Liver (tissue), 9 donors: ENCODE measurements around the gene TRUB1. TPM values are rescaled to one million over a fixed set of nuclear protein-coding genes. Genes with fewer than 3 reads are reported as not detected.

ENCODE experiments used
- DNase-seq: peaks from one replicate; pipeline ENCODE4 v3.0.0-alpha.2; 2017; ENCODE audit warnings: low spot score
- H3K27ac ChIP-seq, 2 donors: one replicate each; pipeline ENCODE4 v1.7.0; 2013; ENCODE audit warnings: inconsistent platforms in 2 of 2, low read length in 2 of 2, control low read depth in 1 of 2, low read depth in 1 of 2, mild to moderate bottlenecking in 1 of 2
- H3K27me3 ChIP-seq, 4 donors: one replicate each; pipeline versions ENCODE4 v1.6.1 to v1.7.0; 2013; ENCODE audit warnings: low read length in 3 of 4, inconsistent platforms in 1 of 4, mild to moderate bottlenecking in 1 of 4, moderate library complexity in 1 of 4; ENCODE audit not compliant: control insufficient read depth in 4 of 4, insufficient read depth in 4 of 4
- H3K36me3 ChIP-seq, 4 donors: one replicate each; pipeline versions ENCODE4 v1.6.1 to v1.7.0; 2013; ENCODE audit warnings: low read length in 3 of 4, mild to moderate bottlenecking in 3 of 4, low read depth in 1 of 4, moderate library complexity in 1 of 4; ENCODE audit not compliant: control insufficient read depth in 4 of 4, insufficient read depth in 3 of 4
- H3K4me1 ChIP-seq, 4 donors: one replicate each; pipeline versions ENCODE4 v1.6.1 to v1.7.0; 2013; ENCODE audit warnings: low read length in 3 of 4, mild to moderate bottlenecking in 3 of 4, moderate library complexity in 1 of 4; ENCODE audit not compliant: control insufficient read depth in 4 of 4, insufficient read depth in 4 of 4
- H3K4me3 ChIP-seq, 3 donors: one replicate each; pipeline versions ENCODE4 v1.6.1 to v1.7.0; 2013; ENCODE audit warnings: low read length in 3 of 3, control low read depth in 1 of 3, low read depth in 1 of 3, mild to moderate bottlenecking in 1 of 3
- H3K9ac ChIP-seq, 2 donors: one replicate each; pipeline ENCODE4 v1.7.0; 2013; ENCODE audit warnings: low read length in 2 of 2, mild to moderate bottlenecking in 2 of 2, moderate library complexity in 2 of 2, control low read depth in 1 of 2, low read depth in 1 of 2
- H3K9me3 ChIP-seq, 4 donors: one replicate each; pipeline versions ENCODE4 v1.6.1 to v1.7.0; 2013; ENCODE audit warnings: low read length in 3 of 4; ENCODE audit not compliant: control insufficient read depth in 4 of 4
- ATF3 ChIP-seq: IDR thresholded peaks from 2 replicates; pipeline ENCODE4 v1.6.1; 2016; ENCODE audit warnings: antibody characterized with exemption
- CTCF ChIP-seq: fragments of 150-350 bp; IDR thresholded peaks from 2 replicates; pipeline ENCODE4 v1.5.1; 2017; ENCODE audit warnings: improper control_type of control experiment, low read depth, low read length; ENCODE audit not compliant: missing input control
- EGR1 ChIP-seq, 2 donors: IDR thresholded peaks; 2 replicates each; pipeline ENCODE4 v1.6.1; 2016 to 2018; ENCODE audit warnings: antibody characterized with exemption in 2 of 2, low read depth in 2 of 2
- FOXA1 ChIP-seq: IDR thresholded peaks from 2 replicates; pipeline ENCODE4 v1.6.1; 2016; ENCODE audit warnings: antibody characterized with exemption
- FOXA2 ChIP-seq: IDR thresholded peaks from 2 replicates; pipeline ENCODE4 v1.6.1; 2016; ENCODE audit warnings: antibody characterized with exemption
- GABPA ChIP-seq, 2 donors: IDR thresholded peaks in 1 of 2; conservative IDR thresholded peaks in 1 of 2; 2 replicates each; pipeline ENCODE4 v1.6.1; 2016; ENCODE audit warnings: antibody characterized with exemption in 2 of 2, mild to moderate bottlenecking in 1 of 2, moderate library complexity in 1 of 2
- HNF4A ChIP-seq, 2 donors: conservative IDR thresholded peaks; 2 replicates each; pipeline ENCODE4 v1.6.1; 2016; ENCODE audit warnings: antibody characterized with exemption in 2 of 2, mild to moderate bottlenecking in 2 of 2
- HNF4G ChIP-seq: IDR thresholded peaks from 2 replicates; pipeline ENCODE4 v1.6.1; 2016; ENCODE audit warnings: antibody characterized with exemption
- JUND ChIP-seq, 2 donors: IDR thresholded peaks; 2 replicates each; pipeline ENCODE4 v1.6.1; 2016; ENCODE audit warnings: antibody characterized with exemption in 2 of 2
- MAX ChIP-seq: IDR thresholded peaks from 2 replicates; pipeline ENCODE4 v1.6.1; 2016; ENCODE audit warnings: antibody characterized with exemption
- NR2F2 ChIP-seq: IDR thresholded peaks from 2 replicates; pipeline ENCODE4 v1.6.1; 2016; ENCODE audit warnings: antibody characterized with exemption
- RAD21 ChIP-seq, 2 donors: IDR thresholded peaks; 2 replicates each; pipeline ENCODE4 v1.6.1; 2016; ENCODE audit warnings: antibody characterized with exemption in 2 of 2, mild to moderate bottlenecking in 2 of 2
- REST ChIP-seq: IDR thresholded peaks from 2 replicates; pipeline ENCODE4 v1.6.1; 2016; ENCODE audit warnings: antibody characterized with exemption, mild to moderate bottlenecking
- RXRA ChIP-seq, 2 donors: IDR thresholded peaks; 2 replicates each; pipeline ENCODE4 v1.6.1; 2017 to 2018; ENCODE audit warnings: antibody characterized with exemption in 2 of 2, mild to moderate bottlenecking in 1 of 2
- SP1 ChIP-seq: IDR thresholded peaks from 2 replicates; pipeline ENCODE4 v1.6.1; 2018; ENCODE audit warnings: antibody characterized with exemption, mild to moderate bottlenecking
- TAF1 ChIP-seq: conservative IDR thresholded peaks from 2 replicates; pipeline ENCODE4 v1.6.1; 2016; ENCODE audit warnings: antibody characterized with exemption, mild to moderate bottlenecking
- YY1 ChIP-seq: IDR thresholded peaks from 2 replicates; pipeline ENCODE4 v1.6.1; 2016; ENCODE audit warnings: antibody characterized with exemption, mild to moderate bottlenecking
- ZBTB33 ChIP-seq: IDR thresholded peaks from 2 replicates; pipeline ENCODE4 v1.6.1; 2016; ENCODE audit warnings: antibody characterized with exemption
- WGBS: extraction: QIAGEN DNeasy Blood & Tissue Kit; methylation state at CpG from one replicate; pipeline ENCODE4 v1.1.7; 2013; 5-methylcytosine and 5-hydroxymethylcytosine counted together
- polyA plus RNA-seq, 2 donors: library from polyadenylated mRNA; stranded (reverse) in 1 of 2; unstranded in 1 of 2; fragments of 200-250 nt in 1 of 2; fragments of >200 nt in 1 of 2; fragmentation: Nextera tagmentation in 1 of 2; extraction: Ambion mirVana in 1 of 2; gene quantifications; one replicate each; pipeline versions ENCODE4 v1.2.1 to v1.2.3, GENCODE V29; 2013 to 2015
- total RNA-seq, 2 donors: library from RNA; depleted of rRNA; stranded (reverse); fragments of >200 nt; gene quantifications; one replicate each; pipeline ENCODE4 v1.2.3, GENCODE V29; 2014
- donor health status: healthy.
- donor health status: healthy.
- donor health status: healthy.
- donor health status: healthy.
- donor health status: healthy.

The TRUB1 gene
- total and polyA plus RNA-seq, 4 donors = 6.1 to 14.1 (median 8.3) TPM

GRCh38 chr10:114900658-114901057, 37.3 kb upstream of the TRUB1 start (continued):
- TF ChIP-seq CTCF (no peak), ATF3 (no peak), NR2F2 (no peak), YY1 (no peak), RXRA (IDR thresholded peaks at IDR 0.05) (no peak), EGR1 (IDR thresholded peaks at IDR 0.05; ENCODE audit: low read depth in 2 of 2) (no peak), FOXA2 (no peak)

GRCh38 chr10:114902151-114902550, 35.8 kb upstream of the TRUB1 start:
- Histone ChIP-seq H3K27ac (no peak overlapping the region), H3K27me3 (no peaks in the 10 kb centered on the region), H3K9ac (no peak overlapping the region), H3K9me3 (no peaks in the 10 kb centered on the region), H3K4me3 (no peak overlapping the region), H3K4me1 (no peaks in the 10 kb centered on the region), H3K36me3 (no peaks in the 10 kb centered on the region)
- DNase-seq = no peak
- TF ChIP-seq FOXA2 (no peak), GABPA (IDR thresholded peaks at IDR 0.05 in 1 of 2, conservative IDR thresholded peaks at IDR 0.05 in 1 of 2) (no peak), NR2F2 (no peak), ZBTB33 (no peak), RXRA (IDR thresholded peaks at IDR 0.05) (no peak), CTCF (no peak), YY1 (no peak), RAD21 (IDR thresholded peaks at IDR 0.05) (no peak), FOXA1 (no peak), ATF3 (no peak), SP1 (no peak), TAF1 (no peak), MAX (no peak), REST (no peak), EGR1 (IDR thresholded peaks at IDR 0.05; ENCODE audit: low read depth in 2 of 2) (no peak), HNF4A (conservative IDR thresholded peaks at IDR 0.05) (no peak), HNF4G (no peak), JUND (IDR thresholded peaks at IDR 0.05) (no peak)
- 68% methylated on average over 1 of the region's 1 CpG for WGBS
